GM21786 (cell line): Measurements from ENCODE around the gene ZBTB43.

Experiments used
- ATAC-seq: cut with Tn5 transposase; IDR thresholded peaks from one replicate; pipeline ENCODE4 v1.9.1; 2021; ENCODE audit not compliant: unreplicated experiment

ZBTB43 gene

GRCh38 chr9:126853667-126854066 lies 48.8 kb downstream of the ZBTB43 start:
- no peak for ATAC-seq

- ATAC-seq = no peak
These were observed 49.9 kb downstream of the ZBTB43 start for GRCh38 chr9:126854734-126855133.

DNA sequence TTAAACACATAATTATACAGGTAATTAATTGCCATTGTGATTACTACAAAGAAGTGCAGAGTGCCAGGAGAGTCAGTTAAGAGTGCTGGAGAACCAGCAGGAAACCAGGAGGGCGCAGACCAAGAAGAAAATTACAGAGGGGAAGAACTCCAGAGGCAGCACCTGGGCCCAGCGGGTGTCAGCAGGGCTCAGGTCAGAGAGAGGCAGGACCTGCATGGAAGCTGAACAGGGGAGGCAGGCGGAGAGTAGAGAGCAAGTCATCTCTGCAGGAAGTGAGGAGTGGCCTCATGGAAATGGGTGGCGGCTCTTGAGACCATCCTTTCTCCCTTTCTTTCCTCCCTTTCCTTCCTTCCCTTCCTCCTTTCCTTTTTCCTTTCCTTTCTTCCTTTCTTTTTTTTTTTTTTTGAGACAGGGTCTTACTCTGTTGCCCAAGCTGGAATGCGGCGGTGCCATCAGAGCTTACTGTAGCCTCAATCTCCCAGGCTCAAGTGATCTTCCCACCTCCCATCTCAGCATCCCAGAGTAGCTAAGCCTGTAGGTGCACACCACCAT lies 51.6 kb downstream of the ZBTB43 start:
- no peak for ATAC-seq

DNA sequence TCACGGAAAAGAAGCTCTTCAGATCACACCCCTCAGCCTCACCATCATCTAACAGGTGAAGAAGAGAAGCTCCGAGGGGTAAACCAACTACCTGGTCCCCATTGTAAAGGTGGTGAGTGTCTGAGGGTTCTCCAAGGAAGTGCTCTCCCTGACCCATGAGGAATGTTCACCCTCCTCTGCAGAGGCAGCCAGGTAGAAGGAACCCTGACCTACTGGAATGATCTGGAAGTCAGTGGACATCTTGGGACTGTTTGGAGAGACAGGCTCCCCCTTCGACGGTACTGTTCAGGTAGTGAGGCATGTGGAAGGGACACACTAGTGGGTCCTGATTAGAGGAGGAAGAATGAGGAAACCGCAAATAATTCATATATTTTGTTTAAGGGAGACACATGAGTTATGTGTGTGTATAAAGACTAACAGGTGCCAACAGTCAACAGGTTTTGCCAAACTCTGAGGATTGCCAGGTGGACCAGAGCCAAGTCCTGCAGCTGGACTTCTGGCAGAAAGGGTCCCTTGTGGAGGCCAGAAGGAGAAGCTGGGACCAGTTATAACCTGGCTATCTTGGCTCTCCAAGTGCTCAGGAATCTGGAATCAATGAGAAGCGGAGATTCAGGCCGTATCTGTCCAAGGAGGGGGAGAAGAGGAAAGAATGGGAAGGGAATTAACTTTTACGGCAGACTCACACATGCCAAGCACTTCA lies 52.6 kb downstream of the ZBTB43 start:
- ATAC-seq = no peak

DNA sequence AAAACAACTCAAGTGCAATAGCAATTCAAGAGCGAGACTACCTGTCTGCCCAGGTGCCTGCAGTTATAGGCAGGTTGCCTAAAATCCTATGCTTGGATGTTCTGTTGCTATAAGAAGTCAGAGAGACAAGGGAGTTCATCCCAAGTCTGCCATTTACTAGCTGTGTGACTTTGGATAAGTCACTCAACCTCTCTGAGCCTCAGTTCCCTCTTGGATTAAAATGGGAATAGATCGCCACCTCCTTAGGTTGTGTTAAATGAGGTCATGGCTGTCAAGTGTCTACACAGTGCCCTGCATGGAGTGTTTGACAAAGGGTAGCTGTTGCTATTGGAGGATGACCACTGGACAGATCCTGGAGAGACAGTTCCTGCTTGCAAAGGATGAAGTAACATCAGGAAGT lies 54.3 kb downstream of the ZBTB43 start:
- no peak for ATAC-seq

DNA sequence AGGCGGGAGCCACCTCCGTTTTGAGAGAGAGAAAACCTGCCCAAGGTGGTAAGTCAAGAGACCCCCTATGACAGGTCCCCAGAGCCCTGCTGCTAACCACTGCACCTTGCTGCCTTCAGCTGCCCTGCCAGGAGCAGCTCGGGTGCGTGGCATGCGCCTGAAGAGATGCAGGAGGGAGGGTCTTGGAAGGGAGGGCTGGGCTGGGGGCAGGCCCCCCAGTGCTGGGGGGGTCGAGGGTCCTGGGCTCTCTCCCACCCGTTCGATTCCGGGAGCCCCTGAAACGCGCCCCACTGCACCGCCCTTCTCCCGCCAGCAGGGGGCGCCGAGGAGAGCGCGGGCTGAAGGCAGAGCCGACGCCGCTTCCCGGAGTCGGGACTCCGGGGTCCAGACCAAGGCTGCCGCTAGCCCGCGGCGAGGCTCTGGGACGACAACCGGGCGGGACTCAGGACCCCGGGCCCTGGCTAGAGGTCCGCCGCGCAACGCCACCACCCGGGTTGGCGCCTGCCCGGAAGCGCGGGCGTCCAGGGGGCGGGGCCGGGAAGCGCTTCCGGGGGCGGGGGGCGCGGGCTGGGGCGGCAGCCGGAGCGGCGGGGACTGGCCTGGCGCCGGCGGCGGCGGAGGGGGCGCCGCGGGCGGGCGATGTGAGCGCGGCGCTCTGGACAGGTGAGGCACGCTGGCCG lies 55.4 kb downstream of the ZBTB43 start, which contains the start of gene ZBTB34:
Gene ZBTB34 (plus strand): TSS at position 563 of the 680 bp plus-strand sequence. CDS start 18,761 bp downstream, outside the sequence.
- ATAC-seq = peak; percentile 66

GRCh38 chr9:126860757-126861466 lies 56.1 kb downstream of the ZBTB43 start:
- ATAC-seq = peak; percentile 20

DNA sequence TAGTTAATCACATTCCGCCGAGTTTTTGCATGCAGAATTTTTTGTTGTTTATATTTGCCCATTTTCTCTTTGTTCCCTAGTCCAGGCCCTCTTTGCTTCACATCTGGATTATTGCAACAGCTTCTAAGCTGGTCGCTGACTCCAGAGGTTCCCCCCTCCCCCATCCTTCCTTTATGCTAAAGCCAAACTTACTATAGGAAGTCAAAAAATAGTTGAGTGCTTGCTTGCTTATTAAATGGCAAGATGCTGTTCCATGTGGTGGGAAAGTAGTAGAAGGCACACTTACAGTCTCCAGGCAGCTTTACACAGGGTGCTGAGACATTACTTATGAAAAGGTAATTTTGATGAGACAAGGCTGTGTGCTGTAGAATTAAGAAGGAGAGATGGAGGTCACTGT lies 56.9 kb downstream of the ZBTB43 start:
- no peak for ATAC-seq

DNA sequence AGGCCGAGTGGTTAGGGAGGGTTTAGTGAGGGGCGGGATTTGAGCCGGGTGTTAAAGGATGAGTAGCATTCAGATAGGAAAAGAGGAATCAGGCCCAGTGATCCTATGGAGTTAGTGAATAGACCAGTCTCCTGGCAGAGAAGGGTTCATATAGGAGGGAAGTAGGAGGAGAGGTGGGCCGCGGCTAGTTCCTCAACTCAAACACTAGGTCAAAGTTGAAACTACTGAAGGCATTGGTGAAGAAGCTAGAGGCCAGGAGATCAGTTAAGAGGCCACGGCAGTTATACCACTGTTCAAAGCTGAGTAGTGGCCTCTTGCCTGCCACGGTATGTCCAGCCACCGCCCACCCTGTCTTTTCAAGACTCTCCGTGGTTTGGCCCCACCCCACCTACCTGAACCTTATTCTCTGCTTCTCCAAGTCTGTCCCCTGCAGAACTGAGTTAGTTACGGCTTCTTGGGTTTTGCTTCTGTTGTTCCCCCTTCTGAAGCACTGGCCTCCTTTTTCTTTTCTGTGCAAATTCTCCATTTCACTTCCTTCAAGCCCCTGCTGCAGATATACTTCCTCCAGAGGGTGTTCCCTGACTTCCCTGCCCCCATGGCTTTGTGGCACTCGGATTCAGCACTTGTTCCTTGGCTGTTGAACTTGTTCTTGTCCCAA lies 57.4 kb downstream of the ZBTB43 start:
- no peak for ATAC-seq

GRCh38 chr9:126864771-126865170 lies 59.9 kb downstream of the ZBTB43 start:
- ATAC-seq = no peak

DNA sequence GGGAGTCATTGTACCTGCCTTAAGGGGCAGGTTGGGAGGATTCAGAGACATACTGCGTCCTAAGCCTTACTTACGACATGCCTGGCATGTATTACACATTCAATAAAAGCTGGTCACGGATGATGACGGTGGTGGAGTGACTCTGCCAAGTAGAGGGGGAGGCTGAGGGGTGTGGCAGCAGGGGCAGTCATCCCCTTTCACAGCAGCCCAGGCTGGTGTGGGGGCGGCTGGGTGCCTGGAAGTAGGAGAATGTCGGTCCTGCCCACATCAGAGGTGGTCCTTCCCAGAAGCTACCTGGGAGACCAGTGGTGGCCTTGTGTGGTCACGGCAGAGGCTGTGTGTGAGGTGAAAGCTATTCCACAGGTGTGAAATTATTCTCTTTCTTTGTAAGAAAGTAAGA lies 64.5 kb downstream of the ZBTB43 start:
- no peak for ATAC-seq

DNA sequence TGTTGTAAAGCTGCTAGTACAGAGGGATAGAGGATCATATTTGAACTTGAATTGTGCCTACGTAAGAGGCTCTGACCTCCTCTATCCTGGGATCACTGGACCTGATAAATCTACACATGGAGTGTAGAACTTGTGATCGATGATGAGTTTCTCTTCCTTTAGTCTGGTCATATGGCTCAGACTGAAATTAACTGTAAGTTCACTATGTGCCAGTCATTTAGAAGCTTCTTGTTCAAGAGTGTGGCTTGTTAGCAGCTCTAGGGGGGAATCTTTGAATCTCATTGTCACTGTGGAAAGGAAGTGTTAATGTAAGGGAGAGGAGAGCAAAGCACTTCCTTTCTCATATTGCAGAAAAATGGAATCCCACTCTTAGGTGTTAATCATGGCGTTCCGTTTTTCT lies 67.7 kb downstream of the ZBTB43 start:
- no peak for ATAC-seq

DNA sequence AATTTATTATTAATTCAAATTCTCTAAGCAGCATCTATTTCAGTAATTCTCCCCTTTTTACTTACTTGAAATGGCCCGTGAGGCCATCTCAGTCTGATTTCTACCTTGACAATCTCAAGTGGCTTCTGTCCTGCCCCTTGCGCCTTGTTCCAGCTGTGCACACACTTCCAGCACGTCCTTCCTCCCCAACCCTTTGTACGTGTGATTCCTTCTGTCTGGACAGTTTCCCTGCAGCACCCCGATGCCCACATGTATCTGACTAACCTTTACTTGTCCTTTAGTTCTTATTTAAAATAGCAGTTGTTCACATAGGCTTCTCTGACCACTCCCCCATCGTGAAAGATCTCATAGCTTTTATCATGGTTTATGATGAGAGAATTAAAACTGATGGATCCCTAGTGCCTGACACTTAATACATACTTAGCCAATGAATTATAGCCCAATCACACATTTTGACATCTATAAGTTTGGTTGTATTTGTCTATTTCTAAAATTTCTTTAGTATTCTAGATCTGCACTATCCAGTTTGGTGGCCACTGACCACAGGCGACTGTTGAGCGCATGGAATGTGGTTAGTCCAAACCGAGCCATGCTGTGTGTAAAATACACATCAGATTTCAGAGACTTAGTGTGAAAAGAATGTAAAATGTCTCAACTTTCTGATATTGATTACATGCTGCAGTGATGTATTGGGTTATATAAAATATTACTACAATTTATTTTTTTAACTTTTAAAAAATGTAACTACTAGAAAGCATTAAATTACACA lies 69.9 kb downstream of the ZBTB43 start:
- no peak for ATAC-seq

DNA sequence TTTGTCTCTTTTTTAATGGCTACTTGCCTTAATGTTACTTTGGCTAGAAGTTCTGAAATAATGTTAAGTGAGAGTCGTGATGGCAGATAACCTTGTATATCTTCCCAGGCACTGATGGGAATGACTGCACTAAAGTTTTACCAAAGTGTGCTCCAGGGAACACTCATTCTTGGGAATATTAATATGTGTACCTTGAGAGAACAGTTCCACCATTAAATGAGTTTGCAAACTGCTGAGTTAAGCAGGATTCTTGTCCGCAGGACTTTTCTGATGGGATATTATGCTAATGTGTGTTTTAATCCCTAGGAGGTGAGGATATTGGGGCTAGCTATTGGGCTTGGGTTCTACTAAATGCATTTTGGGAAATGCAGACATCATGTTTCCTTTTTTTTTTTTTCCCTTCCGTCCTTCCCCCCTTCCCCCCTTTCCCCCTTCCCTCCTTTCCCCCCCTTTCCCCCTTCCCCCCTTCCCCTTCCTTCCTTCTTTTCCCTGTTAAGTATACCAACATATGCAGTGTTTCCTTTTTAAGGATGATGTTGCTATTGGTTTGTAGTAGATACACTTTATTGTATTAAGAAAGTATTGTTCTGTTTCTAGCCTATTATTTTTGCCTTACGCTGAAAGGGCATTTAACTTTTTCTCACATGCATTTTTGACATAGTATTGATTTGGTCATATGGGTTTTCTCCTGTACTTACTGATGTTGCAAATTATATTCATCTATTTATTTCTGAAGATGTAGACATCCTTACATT lies 71.1 kb downstream of the ZBTB43 start:
- ATAC-seq = no peak

- ATAC-seq = no peak
These were observed 71.7 kb downstream of the ZBTB43 start for GRCh38 chr9:126876531-126876930.

DNA sequence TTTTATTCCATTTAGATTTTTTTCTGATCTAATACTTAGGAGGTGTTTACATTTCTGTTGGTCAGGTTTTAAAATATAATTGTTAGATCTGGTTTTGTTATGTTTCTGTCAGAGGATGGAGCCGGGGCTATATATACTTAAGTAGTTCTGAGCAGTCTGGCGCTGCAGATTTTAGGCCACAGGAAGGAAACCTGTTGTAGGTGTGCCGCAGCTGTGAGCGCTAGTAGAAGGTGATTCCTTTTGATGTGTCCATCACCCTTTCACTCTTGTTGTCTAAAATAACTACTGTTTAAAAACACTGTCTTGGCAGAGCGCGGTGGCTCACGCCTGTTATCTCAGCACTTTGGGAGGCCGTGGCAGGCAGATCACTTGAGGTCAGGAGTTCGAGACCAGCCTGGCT lies 72.6 kb downstream of the ZBTB43 start:
- ATAC-seq = no peak

DNA sequence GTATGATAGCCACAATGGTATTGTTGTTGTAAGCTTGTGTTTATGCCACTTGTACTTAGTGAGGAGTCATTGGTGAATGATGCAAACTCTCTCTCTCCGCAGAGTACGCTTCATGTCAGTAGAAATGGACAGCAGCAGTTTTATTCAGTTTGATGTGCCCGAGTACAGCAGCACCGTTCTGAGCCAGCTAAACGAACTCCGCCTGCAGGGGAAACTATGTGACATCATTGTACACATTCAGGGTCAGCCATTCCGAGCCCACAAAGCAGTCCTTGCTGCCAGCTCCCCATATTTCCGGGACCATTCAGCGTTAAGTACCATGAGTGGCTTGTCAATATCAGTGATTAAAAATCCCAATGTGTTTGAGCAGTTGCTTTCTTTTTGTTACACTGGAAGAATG lies 74.4 kb downstream of the ZBTB43 start:
- ATAC-seq = no peak

DNA sequence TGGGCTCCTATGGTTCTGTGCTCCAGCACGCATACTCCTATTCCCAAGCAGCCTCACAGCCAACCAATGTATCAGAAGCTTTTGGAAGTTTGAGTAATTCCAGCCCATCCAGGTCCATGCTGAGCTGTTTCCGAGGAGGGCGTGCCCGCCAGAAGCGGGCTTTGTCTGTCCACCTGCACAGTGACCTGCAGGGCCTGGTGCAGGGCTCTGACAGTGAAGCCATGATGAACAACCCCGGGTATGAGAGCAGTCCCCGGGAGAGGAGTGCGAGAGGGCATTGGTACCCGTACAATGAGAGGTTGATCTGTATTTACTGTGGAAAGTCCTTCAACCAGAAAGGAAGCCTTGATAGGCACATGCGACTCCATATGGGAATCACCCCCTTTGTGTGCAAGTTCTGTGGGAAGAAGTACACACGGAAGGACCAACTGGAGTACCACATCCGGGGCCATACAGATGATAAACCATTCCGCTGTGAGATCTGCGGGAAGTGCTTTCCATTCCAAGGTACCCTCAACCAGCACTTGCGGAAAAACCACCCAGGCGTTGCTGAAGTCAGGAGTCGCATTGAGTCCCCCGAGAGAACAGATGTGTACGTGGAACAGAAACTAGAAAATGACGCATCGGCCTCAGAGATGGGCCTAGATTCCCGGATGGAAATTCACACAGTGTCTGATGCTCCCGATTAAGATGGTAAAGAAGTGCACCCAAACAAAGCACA lies 75.5 kb downstream of the ZBTB43 start:
- ATAC-seq = no peak

- ATAC-seq = no peak
These were observed 76.1 kb downstream of the ZBTB43 start for GRCh38 chr9:126880947-126881332.
